ENCODE results near the gene CEACAM6. TPM values are rescaled to one million over a fixed set of nuclear protein-coding genes. Genes with fewer than 3 reads are reported as not detected.
"Not testable (repeated sequence)": the region's sequence is repeated elsewhere in the genome, so short reads cannot be mapped to it uniquely, and the experiment has no call there.

Gene CEACAM6
- under 0.01 TPM for total RNA-seq

- Histone ChIP-seq H3K27ac (ENCODE audit: low read depth, low read length) (no peak within 1 kb of the TSS), H3K4me1 (ENCODE audit: control insufficient read depth in 3 of 3, insufficient read depth in 3 of 3, low read length in 3 of 3) (no peaks in the 10 kb centered on the region), H3K27me3 (ENCODE audit: control insufficient read depth in 3 of 3, insufficient read depth in 3 of 3, low read length in 3 of 3) (peaks cover 12 to 28% (median 12%) of the 10 kb centered on the region in 3 donors), H3K9ac (ENCODE audit: low read depth in 1 of 3, low read length in 3 of 3) (no peak within 1 kb of the TSS), H3K9me3 (ENCODE audit: control insufficient read depth in 3 of 3, low read length in 3 of 3) (no peaks in the 10 kb centered on the region), H3K36me3 (ENCODE audit: control insufficient read depth in 3 of 3, insufficient read depth in 3 of 3, low read length in 3 of 3) (no peaks in the 10 kb centered on the region), H3K4me3 (ENCODE audit: low read length in 3 of 3) (no peak within 1 kb of the TSS)
Observed at GRCh38 chr19:41755328-41755913, at the start of gene CEACAM6. Gene CEACAM6, plus strand, starts transcription at chr19:41755530. Its CDS starts 109 bp downstream, at chr19:41755639.

DNA sequence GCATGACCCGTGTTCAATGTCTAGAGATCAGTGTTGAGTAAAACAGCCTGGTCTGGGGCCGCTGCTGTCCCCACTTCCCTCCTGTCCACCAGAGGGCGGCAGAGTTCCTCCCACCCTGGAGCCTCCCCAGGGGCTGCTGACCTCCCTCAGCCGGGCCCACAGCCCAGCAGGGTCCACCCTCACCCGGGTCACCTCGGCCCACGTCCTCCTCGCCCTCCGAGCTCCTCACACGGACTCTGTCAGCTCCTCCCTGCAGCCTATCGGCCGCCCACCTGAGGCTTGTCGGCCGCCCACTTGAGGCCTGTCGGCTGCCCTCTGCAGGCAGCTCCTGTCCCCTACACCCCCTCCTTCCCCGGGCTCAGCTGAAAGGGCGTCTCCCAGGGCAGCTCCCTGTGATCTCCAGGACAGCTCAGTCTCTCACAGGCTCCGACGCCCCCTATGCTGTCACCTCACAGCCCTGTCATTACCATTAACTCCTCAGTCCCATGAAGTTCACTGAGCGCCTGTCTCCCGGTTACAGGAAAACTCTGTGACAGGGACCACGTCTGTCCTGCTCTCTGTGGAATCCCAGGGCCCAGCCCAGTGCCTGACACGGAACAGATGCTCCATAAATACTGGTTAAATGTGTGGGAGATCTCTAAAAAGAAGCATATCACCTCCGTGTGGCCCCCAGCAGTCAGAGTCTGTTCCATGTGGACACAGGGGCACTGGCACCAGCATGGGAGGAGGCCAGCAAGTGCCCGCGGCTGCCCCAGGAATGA lies 48.4 kb upstream of the CEACAM6 start:
- Histone ChIP-seq H3K27ac (ENCODE audit: low read depth, low read length) (no peak overlapping the region), H3K27me3 (ENCODE audit: control insufficient read depth in 3 of 3, insufficient read depth in 3 of 3, low read length in 3 of 3) (peaks cover 19 to 52% (median 46%) of the 10 kb centered on the region in 3 donors), H3K36me3 (ENCODE audit: control insufficient read depth in 3 of 3, insufficient read depth in 3 of 3, low read length in 3 of 3) (no peaks in the 10 kb centered on the region), H3K9me3 (ENCODE audit: control insufficient read depth in 3 of 3, low read length in 3 of 3) (peaks cover 0 to 2% (median 0%) of the 10 kb centered on the region in 3 donors), H3K4me3 (ENCODE audit: low read length in 3 of 3) (no peak overlapping the region), H3K9ac (ENCODE audit: low read depth in 1 of 3, low read length in 3 of 3) (no peak overlapping the region), H3K4me1 (ENCODE audit: control insufficient read depth in 3 of 3, insufficient read depth in 3 of 3, low read length in 3 of 3) (no peaks in the 10 kb centered on the region)

DNA sequence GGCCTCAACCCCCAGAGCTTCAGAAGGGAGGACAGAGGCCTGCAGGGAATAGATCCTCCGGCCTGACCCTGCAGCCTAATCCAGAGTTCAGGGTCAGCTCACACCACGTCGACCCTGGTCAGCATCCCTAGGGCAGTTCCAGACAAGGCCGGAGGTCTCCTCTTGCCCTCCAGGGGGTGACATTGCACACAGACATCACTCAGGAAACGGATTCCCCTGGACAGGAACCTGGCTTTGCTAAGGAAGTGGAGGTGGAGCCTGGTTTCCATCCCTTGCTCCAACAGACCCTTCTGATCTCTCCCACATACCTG lies 47.9 kb upstream of the CEACAM6 start:
- H3K9me3 ChIP-seq (ENCODE audit: control insufficient read depth in 3 of 3, low read length in 3 of 3), result peaks cover 0 to 2% (median 0%) of the 10 kb centered on the region in 3 donors
- H3K36me3 ChIP-seq (ENCODE audit: control insufficient read depth in 3 of 3, insufficient read depth in 3 of 3, low read length in 3 of 3), result no peaks in the 10 kb centered on the region
- no peak overlapping the region for H3K27ac ChIP-seq (ENCODE audit: low read depth, low read length)
- H3K4me3 ChIP-seq (ENCODE audit: low read length in 3 of 3), result no peak overlapping the region
- no peak overlapping the region for H3K9ac ChIP-seq (ENCODE audit: low read depth in 1 of 3, low read length in 3 of 3)
- H3K27me3 ChIP-seq (ENCODE audit: control insufficient read depth in 3 of 3, insufficient read depth in 3 of 3, low read length in 3 of 3), result peaks cover 19 to 54% (median 46%) of the 10 kb centered on the region in 3 donors
- H3K4me1 ChIP-seq (ENCODE audit: control insufficient read depth in 3 of 3, insufficient read depth in 3 of 3, low read length in 3 of 3), result no peaks in the 10 kb centered on the region

- H3K36me3 ChIP-seq (ENCODE audit: control insufficient read depth in 3 of 3, insufficient read depth in 3 of 3, low read length in 3 of 3), result no peaks in the 10 kb centered on the region
- peaks cover 19 to 54% (median 46%) of the 10 kb centered on the region in 3 donors for H3K27me3 ChIP-seq (ENCODE audit: control insufficient read depth in 3 of 3, insufficient read depth in 3 of 3, low read length in 3 of 3)
- H3K4me1 ChIP-seq (ENCODE audit: control insufficient read depth in 3 of 3, insufficient read depth in 3 of 3, low read length in 3 of 3), result no peaks in the 10 kb centered on the region
- H3K9ac ChIP-seq (ENCODE audit: low read depth in 1 of 3, low read length in 3 of 3), result no peak overlapping the region
- H3K27ac ChIP-seq (ENCODE audit: low read depth, low read length), result no peak overlapping the region
- H3K4me3 ChIP-seq (ENCODE audit: low read length in 3 of 3), result no peak overlapping the region
- peaks cover 0 to 2% (median 0%) of the 10 kb centered on the region in 3 donors for H3K9me3 ChIP-seq (ENCODE audit: control insufficient read depth in 3 of 3, low read length in 3 of 3)
Observed at GRCh38 chr19:41707871-41708371, 47.4 kb upstream of the CEACAM6 start.

DNA sequence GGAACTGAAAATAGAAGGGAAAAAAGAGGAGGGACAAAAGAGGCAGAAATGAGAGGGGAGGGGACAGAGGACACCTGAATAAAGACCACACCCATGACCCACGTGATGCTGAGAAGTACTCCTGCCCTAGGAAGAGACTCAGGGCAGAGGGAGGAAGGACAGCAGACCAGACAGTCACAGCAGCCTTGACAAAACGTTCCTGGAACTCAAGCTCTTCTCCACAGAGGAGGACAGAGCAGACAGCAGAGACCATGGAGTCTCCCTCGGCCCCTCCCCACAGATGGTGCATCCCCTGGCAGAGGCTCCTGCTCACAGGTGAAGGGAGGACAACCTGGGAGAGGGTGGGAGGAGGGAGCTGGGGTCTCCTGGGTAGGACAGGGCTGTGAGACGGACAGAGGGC lies 46.8 kb upstream of the CEACAM6 start, which contains the start of gene CEACAM5:
Gene CEACAM5, plus strand, starts transcription at position 146 of the 400 bp plus-strand sequence. Its CDS starts 106 bp downstream, at position 252.
- H3K36me3 ChIP-seq (ENCODE audit: control insufficient read depth in 3 of 3, insufficient read depth in 3 of 3, low read length in 3 of 3), result no peaks in the 10 kb centered on the region
- H3K4me3 ChIP-seq (ENCODE audit: low read length in 3 of 3), result no peak within 1 kb of the TSS
- no peaks in the 10 kb centered on the region for H3K4me1 ChIP-seq (ENCODE audit: control insufficient read depth in 3 of 3, insufficient read depth in 3 of 3, low read length in 3 of 3)
- H3K9ac ChIP-seq (ENCODE audit: low read depth in 1 of 3, low read length in 3 of 3), result no peak within 1 kb of the TSS
- H3K27me3 ChIP-seq (ENCODE audit: control insufficient read depth in 3 of 3, insufficient read depth in 3 of 3, low read length in 3 of 3), result peaks cover 19 to 53% (median 48%) of the 10 kb centered on the region in 3 donors
- peaks cover 0 to 2% (median 0%) of the 10 kb centered on the region in 3 donors for H3K9me3 ChIP-seq (ENCODE audit: control insufficient read depth in 3 of 3, low read length in 3 of 3)
- no peak within 1 kb of the TSS for H3K27ac ChIP-seq (ENCODE audit: low read depth, low read length)

DNA sequence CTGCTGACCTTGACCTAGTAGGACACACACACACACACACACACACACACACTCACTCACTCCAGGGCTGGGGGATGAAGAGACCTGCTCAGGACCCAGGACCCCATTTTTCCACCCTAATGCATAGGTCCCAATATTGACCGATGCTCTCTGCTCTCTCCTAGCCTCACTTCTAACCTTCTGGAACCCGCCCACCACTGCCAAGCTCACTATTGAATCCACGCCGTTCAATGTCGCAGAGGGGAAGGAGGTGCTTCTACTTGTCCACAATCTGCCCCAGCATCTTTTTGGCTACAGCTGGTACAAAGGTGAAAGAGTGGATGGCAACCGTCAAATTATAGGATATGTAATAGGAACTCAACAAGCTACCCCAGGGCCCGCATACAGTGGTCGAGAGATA lies 45.8 kb upstream of the CEACAM6 start:
- H3K9me3 ChIP-seq (ENCODE audit: control insufficient read depth in 3 of 3, low read length in 3 of 3); H3K9ac ChIP-seq (ENCODE audit: low read depth in 1 of 3, low read length in 3 of 3); H3K36me3 ChIP-seq (ENCODE audit: control insufficient read depth in 3 of 3, insufficient read depth in 3 of 3, low read length in 3 of 3); H3K4me1 ChIP-seq (ENCODE audit: control insufficient read depth in 3 of 3, insufficient read depth in 3 of 3, low read length in 3 of 3); H3K4me3 ChIP-seq (ENCODE audit: low read length in 3 of 3); H3K27ac ChIP-seq (ENCODE audit: low read depth, low read length): not testable (repeated sequence)
- peaks cover 19 to 45% (median 38%) of the 10 kb centered on the region in 3 donors for H3K27me3 ChIP-seq (ENCODE audit: control insufficient read depth in 3 of 3, insufficient read depth in 3 of 3, low read length in 3 of 3)

- no peak overlapping the region for H3K27ac ChIP-seq (ENCODE audit: low read depth, low read length)
- peaks cover 0 to 2% (median 0%) of the 10 kb centered on the region in 3 donors for H3K9me3 ChIP-seq (ENCODE audit: control insufficient read depth in 3 of 3, low read length in 3 of 3)
- no peaks in the 10 kb centered on the region for H3K36me3 ChIP-seq (ENCODE audit: control insufficient read depth in 3 of 3, insufficient read depth in 3 of 3, low read length in 3 of 3)
- no peak overlapping the region for H3K9ac ChIP-seq (ENCODE audit: low read depth in 1 of 3, low read length in 3 of 3)
- peaks cover 19 to 45% (median 36%) of the 10 kb centered on the region in 3 donors for H3K27me3 ChIP-seq (ENCODE audit: control insufficient read depth in 3 of 3, insufficient read depth in 3 of 3, low read length in 3 of 3)
- no peak overlapping the region for H3K4me3 ChIP-seq (ENCODE audit: low read length in 3 of 3)
- H3K4me1 ChIP-seq (ENCODE audit: control insufficient read depth in 3 of 3, insufficient read depth in 3 of 3, low read length in 3 of 3), result no peaks in the 10 kb centered on the region
Observed at GRCh38 chr19:41709951-41710645, 45.2 kb upstream of the CEACAM6 start.

- H3K4me1 ChIP-seq (ENCODE audit: control insufficient read depth in 3 of 3, insufficient read depth in 3 of 3, low read length in 3 of 3), result no peaks in the 10 kb centered on the region
- no peaks in the 10 kb centered on the region for H3K36me3 ChIP-seq (ENCODE audit: control insufficient read depth in 3 of 3, insufficient read depth in 3 of 3, low read length in 3 of 3)
- no peak overlapping the region for H3K9ac ChIP-seq (ENCODE audit: low read depth in 1 of 3, low read length in 3 of 3)
- no peak overlapping the region for H3K27ac ChIP-seq (ENCODE audit: low read depth, low read length)
- H3K27me3 ChIP-seq (ENCODE audit: control insufficient read depth in 3 of 3, insufficient read depth in 3 of 3, low read length in 3 of 3), result peaks cover 14 to 36% (median 29%) of the 10 kb centered on the region in 3 donors
- no peak overlapping the region for H3K4me3 ChIP-seq (ENCODE audit: low read length in 3 of 3)
- H3K9me3 ChIP-seq (ENCODE audit: control insufficient read depth in 3 of 3, low read length in 3 of 3), result no peaks in the 10 kb centered on the region
Observed at GRCh38 chr19:41711376-41712261, 43.7 kb upstream of the CEACAM6 start.

- H3K36me3 ChIP-seq (ENCODE audit: control insufficient read depth in 3 of 3, insufficient read depth in 3 of 3, low read length in 3 of 3), result no peaks in the 10 kb centered on the region
- H3K4me3 ChIP-seq (ENCODE audit: low read length in 3 of 3), result no peak overlapping the region
- no peaks in the 10 kb centered on the region for H3K4me1 ChIP-seq (ENCODE audit: control insufficient read depth in 3 of 3, insufficient read depth in 3 of 3, low read length in 3 of 3)
- no peak overlapping the region for H3K9ac ChIP-seq (ENCODE audit: low read depth in 1 of 3, low read length in 3 of 3)
- H3K27ac ChIP-seq (ENCODE audit: low read depth, low read length), result no peak overlapping the region
- peaks cover 0 to 24% (median 11%) of the 10 kb centered on the region in 3 donors for H3K27me3 ChIP-seq (ENCODE audit: control insufficient read depth in 3 of 3, insufficient read depth in 3 of 3, low read length in 3 of 3)
- no peaks in the 10 kb centered on the region for H3K9me3 ChIP-seq (ENCODE audit: control insufficient read depth in 3 of 3, low read length in 3 of 3)
Observed at GRCh38 chr19:41714598-41714997, 40.7 kb upstream of the CEACAM6 start.

Measured in skeletal muscle tissue (tissue), 4 donors.